Measurements from ENCODE around the gene AZGP1.
"Not testable (repeated sequence)": the region's sequence is repeated elsewhere in the genome, so short reads cannot be mapped to it uniquely, and the experiment has no call there.

Gene AZGP1

DNA sequence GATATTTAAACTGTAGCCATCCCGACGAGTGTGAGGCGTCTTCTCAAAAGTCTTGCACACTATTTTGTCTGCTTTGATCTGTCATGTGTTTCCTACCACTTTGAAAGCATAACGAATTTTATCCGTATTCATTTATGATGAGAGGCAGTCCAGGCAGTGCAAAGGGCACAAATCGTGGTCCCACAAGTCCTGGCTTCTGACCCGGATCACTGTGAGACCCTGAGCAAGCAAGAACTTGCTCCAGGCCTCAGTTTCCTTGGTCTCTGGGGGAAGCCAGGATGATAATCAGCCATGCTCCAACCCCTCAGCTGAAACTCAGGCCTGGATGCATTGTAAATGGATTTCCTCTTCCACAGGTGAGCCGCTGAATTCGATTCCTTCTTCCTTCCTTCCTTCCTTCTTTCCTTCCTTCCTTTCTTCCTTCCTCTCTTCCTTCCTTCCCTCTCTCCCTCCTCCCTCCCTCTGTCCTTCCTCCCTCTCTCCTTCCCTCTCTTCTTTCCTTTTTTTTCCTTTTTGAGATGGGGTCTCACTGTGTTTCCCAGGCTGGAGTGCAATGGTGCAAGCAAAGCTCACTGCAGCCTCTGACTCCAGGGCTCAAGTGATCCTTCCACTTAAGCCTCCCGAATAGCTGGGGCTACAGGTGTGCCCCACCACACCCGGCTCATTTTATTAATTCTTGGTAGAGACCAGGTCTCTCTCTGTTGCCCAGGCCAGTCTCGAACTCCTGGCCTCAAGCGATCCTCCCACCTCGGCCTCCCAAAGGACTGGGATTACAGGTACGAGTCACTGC lies 21.1 kb upstream of the AZGP1 start:
- Histone ChIP-seq H3K4me3 (ENCODE audit: low read length in 2 of 2) (peak overlapping the region; percentile 82 to 84), H3K36me3 (ENCODE audit: control insufficient read depth in 2 of 2, insufficient read depth in 2 of 2, low read length in 2 of 2) (no peaks in the 10 kb centered on the region), H3K27ac (ENCODE audit: low read length) (peak overlapping the region; percentile 67), H3K9me3 (ENCODE audit: control insufficient read depth in 2 of 2, low read length in 2 of 2) (no peaks in the 10 kb centered on the region), H3K9ac (ENCODE audit: low read length in 2 of 2) (peak overlapping the region; percentile 76 to 86), H3K27me3 (ENCODE audit: control insufficient read depth in 1 of 2, insufficient read depth in 2 of 2, low read length in 2 of 2) (no peaks in the 10 kb centered on the region), H3K4me1 (ENCODE audit: control insufficient read depth, insufficient read depth, low read length) (peaks cover 15% of the 10 kb centered on the region)

DNA sequence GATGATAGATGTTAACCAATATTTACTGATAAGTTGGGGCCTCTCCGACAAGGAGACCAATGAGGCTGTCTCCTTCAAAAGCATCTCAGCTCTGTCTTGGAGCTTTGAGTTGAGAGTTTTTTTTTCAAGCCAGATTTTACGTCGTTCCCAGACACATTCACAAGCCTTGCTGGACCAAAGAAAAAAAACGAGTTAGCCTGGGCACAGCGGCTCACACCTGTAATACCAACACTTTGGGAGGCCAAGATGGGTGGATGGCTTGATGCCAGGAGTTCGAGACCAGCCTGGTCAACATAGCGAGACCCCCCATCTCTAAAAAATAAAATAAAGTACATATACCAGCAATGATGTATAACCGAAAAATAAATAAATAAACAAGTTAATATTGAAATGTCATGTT lies 19.0 kb upstream of the AZGP1 start:
- H3K27ac ChIP-seq (ENCODE audit: low read length), result no peak overlapping the region
- H3K9me3 ChIP-seq (ENCODE audit: control insufficient read depth in 2 of 2, low read length in 2 of 2), result no peaks in the 10 kb centered on the region
- H3K4me1 ChIP-seq (ENCODE audit: control insufficient read depth, insufficient read depth, low read length), result peaks cover 23% of the 10 kb centered on the region
- no peaks in the 10 kb centered on the region for H3K27me3 ChIP-seq (ENCODE audit: control insufficient read depth in 1 of 2, insufficient read depth in 2 of 2, low read length in 2 of 2)
- H3K4me3 ChIP-seq (ENCODE audit: low read length in 2 of 2), result no peak overlapping the region
- H3K36me3 ChIP-seq (ENCODE audit: control insufficient read depth in 2 of 2, insufficient read depth in 2 of 2, low read length in 2 of 2), result no peaks in the 10 kb centered on the region
- no peak overlapping the region for H3K9ac ChIP-seq (ENCODE audit: low read length in 2 of 2)

DNA sequence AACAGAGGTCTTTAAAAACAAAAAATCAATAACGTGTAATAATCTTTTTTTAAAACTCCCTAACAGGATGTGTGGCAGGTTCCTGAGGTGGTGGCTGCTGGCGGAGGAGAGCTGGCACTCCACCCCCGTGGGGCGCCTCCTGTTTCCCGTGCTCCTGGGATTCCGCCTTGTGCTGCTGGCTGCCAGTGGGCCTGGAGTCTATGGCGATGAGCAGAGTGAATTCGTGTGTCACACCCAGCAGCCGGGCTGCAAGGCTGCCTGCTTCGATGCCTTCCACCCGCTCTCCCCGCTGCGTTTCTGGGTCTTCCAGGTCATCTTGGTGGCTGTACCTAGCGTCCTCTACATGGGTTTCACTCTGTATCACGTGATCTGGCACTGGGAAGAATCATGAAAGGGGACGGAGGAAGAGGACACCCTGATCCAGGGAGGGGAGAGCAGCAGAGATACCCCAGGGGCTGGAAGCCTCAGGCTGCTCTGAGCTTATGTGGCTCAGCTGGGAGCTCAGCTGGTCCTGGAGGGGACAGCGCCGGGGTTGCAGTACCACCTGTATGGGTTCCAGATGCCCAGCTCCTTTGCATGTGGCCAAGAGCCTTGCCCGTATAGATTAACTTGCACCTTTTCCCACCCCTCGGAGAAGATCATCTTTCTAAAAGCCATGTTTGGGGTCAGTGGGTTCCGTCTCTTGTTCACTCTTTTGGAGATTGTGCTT lies 16.7 kb upstream of the AZGP1 start:
- no peaks in the 10 kb centered on the region for H3K36me3 ChIP-seq (ENCODE audit: control insufficient read depth in 2 of 2, insufficient read depth in 2 of 2, low read length in 2 of 2)
- H3K9ac ChIP-seq (ENCODE audit: low read length in 2 of 2), result no peak overlapping the region
- H3K4me1 ChIP-seq (ENCODE audit: control insufficient read depth, insufficient read depth, low read length), result peaks cover 16% of the 10 kb centered on the region
- H3K9me3 ChIP-seq (ENCODE audit: control insufficient read depth in 2 of 2, low read length in 2 of 2), result no peaks in the 10 kb centered on the region
- no peak overlapping the region for H3K4me3 ChIP-seq (ENCODE audit: low read length in 2 of 2)
- no peaks in the 10 kb centered on the region for H3K27me3 ChIP-seq (ENCODE audit: control insufficient read depth in 1 of 2, insufficient read depth in 2 of 2, low read length in 2 of 2)
- H3K27ac ChIP-seq (ENCODE audit: low read length), result no peak overlapping the region

DNA sequence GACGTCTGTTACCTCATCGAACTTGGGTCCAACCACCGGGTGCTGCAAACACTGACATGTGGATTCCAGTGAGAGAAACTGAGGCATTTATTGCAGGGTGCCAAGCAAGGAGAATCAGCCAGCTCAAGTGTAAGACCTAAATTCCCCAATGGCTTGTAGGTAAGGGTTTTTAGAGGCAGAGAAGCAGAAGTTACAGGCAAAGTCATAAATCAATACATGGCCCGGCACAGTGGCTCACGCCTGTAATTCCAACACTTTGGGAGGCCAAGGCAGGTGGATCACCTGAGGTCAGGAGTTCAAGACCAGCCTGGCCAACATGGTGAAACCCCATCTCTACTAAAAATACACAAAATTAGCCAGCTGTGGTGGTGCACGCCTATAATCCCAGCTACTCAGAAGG lies 15.7 kb upstream of the AZGP1 start:
- not testable (repeated sequence) for H3K9me3 ChIP-seq (ENCODE audit: control insufficient read depth in 2 of 2, low read length in 2 of 2); H3K4me3 ChIP-seq (ENCODE audit: low read length in 2 of 2); H3K9ac ChIP-seq (ENCODE audit: low read length in 2 of 2); H3K27me3 ChIP-seq (ENCODE audit: control insufficient read depth in 1 of 2, insufficient read depth in 2 of 2, low read length in 2 of 2); H3K36me3 ChIP-seq (ENCODE audit: control insufficient read depth in 2 of 2, insufficient read depth in 2 of 2, low read length in 2 of 2); H3K27ac ChIP-seq (ENCODE audit: low read length)
- H3K4me1 ChIP-seq (ENCODE audit: control insufficient read depth, insufficient read depth, low read length), result peaks cover 13% of the 10 kb centered on the region

DNA sequence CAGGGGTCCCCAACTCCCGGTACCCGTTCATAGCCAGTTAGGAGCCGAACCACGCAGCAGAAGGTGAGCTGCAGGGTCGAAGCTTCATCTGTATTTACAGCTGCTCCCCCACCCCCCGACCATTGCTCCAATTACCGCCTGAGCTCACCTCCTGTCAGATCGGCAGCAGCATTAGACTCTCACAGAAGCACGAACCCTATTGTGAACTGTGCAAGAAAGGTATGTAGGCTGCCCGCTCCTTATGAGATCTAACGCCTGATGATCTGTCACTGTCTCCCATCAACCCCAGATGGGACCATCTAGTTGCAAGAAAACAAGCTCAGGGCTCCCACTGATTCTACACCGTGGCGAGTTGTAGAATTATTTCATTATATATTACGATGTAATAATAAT lies 14.6 kb upstream of the AZGP1 start:
- Histone ChIP-seq H3K36me3 (ENCODE audit: control insufficient read depth in 2 of 2, insufficient read depth in 2 of 2, low read length in 2 of 2) (no peaks in the 10 kb centered on the region), H3K9me3 (ENCODE audit: control insufficient read depth in 2 of 2, low read length in 2 of 2) (no peaks in the 10 kb centered on the region), H3K9ac (ENCODE audit: low read length in 2 of 2) (peak overlapping the region; percentile 29 to 42), H3K4me1 (ENCODE audit: control insufficient read depth, insufficient read depth, low read length) (peaks cover 13% of the 10 kb centered on the region), H3K27me3 (ENCODE audit: control insufficient read depth in 1 of 2, insufficient read depth in 2 of 2, low read length in 2 of 2) (peaks cover 0 to 3% of the 10 kb centered on the region in 2 donors), H3K27ac (ENCODE audit: low read length) (no peak overlapping the region), H3K4me3 (ENCODE audit: low read length in 2 of 2) (peak overlapping the region; percentile 12 to 59)

DNA sequence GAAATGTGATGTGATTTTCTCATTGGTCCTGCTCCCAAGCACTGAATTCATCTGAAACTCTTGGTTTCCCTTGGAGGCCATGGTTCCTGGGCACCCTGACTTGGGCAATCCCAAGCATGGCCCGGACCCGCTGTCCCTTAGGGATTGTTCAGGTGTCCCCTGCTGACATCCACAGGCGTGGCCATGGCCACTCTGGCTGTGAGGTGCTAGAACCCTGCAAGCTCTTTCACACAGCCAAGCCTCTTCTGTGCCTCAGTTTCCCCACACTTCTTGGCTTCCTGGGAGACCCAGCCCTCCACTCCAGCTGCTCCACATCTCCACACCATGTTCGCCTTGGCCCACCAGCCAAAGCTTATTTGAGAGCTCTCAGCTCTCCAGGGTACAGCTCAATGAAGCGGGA lies 12.0 kb upstream of the AZGP1 start:
- H3K4me3 ChIP-seq (ENCODE audit: low read length in 2 of 2), result no peak overlapping the region
- H3K9ac ChIP-seq (ENCODE audit: low read length in 2 of 2), result no peak overlapping the region
- peaks cover 8% of the 10 kb centered on the region for H3K4me1 ChIP-seq (ENCODE audit: control insufficient read depth, insufficient read depth, low read length)
- H3K27me3 ChIP-seq (ENCODE audit: control insufficient read depth in 1 of 2, insufficient read depth in 2 of 2, low read length in 2 of 2), result peaks cover 0 to 3% of the 10 kb centered on the region in 2 donors
- H3K36me3 ChIP-seq (ENCODE audit: control insufficient read depth in 2 of 2, insufficient read depth in 2 of 2, low read length in 2 of 2), result no peaks in the 10 kb centered on the region
- no peak overlapping the region for H3K27ac ChIP-seq (ENCODE audit: low read length)
- H3K9me3 ChIP-seq (ENCODE audit: control insufficient read depth in 2 of 2, low read length in 2 of 2), result no peaks in the 10 kb centered on the region

DNA sequence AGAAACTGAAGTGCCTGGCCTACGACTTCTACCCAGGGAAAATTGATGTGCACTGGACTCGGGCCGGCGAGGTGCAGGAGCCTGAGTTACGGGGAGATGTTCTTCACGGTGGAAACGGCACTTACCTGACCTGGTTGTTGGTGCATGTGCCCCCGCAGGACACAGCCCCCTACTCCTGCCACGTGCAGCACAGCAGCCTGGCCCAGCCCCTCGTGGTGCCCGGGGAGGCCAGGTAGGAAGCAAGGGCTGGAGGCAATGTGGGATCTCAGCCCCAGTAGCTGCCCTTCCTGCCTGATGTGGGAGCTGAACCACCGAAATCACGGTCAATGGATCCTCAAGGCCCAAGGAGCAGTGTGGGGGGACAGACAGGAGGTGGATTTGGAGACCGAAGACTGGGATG lies 11.5 kb upstream of the AZGP1 start:
- H3K4me1 ChIP-seq (ENCODE audit: control insufficient read depth, insufficient read depth, low read length); H3K4me3 ChIP-seq (ENCODE audit: low read length in 2 of 2); H3K9me3 ChIP-seq (ENCODE audit: control insufficient read depth in 2 of 2, low read length in 2 of 2); H3K27me3 ChIP-seq (ENCODE audit: control insufficient read depth in 1 of 2, insufficient read depth in 2 of 2, low read length in 2 of 2); H3K36me3 ChIP-seq (ENCODE audit: control insufficient read depth in 2 of 2, insufficient read depth in 2 of 2, low read length in 2 of 2); H3K27ac ChIP-seq (ENCODE audit: low read length); H3K9ac ChIP-seq (ENCODE audit: low read length in 2 of 2): not testable (repeated sequence)

DNA sequence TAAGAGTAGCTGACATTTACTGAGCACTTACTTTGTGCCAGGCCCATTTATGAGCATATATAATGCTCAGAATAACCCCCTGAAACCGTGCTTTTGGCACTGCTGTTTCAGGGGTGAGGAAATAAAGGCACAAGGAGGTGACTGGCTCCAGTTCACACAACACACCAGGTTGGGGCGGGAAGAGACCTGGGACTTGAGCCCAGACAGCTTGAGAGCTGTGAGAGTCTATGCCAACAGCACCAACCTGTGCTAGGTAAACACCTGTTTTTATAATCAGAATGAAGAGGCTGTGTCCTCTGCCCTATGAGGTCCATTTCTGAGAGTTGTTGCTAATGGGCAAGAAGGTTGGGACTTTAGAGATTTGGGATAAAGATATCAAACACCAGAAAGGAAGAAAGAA lies 8.8 kb upstream of the AZGP1 start:
- H3K27ac ChIP-seq (ENCODE audit: low read length), result no peak overlapping the region
- H3K4me3 ChIP-seq (ENCODE audit: low read length in 2 of 2), result no peak overlapping the region
- no peaks in the 10 kb centered on the region for H3K9me3 ChIP-seq (ENCODE audit: control insufficient read depth in 2 of 2, low read length in 2 of 2)
- H3K9ac ChIP-seq (ENCODE audit: low read length in 2 of 2), result no peak overlapping the region
- H3K4me1 ChIP-seq (ENCODE audit: control insufficient read depth, insufficient read depth, low read length), result no peaks in the 10 kb centered on the region
- no peaks in the 10 kb centered on the region for H3K36me3 ChIP-seq (ENCODE audit: control insufficient read depth in 2 of 2, insufficient read depth in 2 of 2, low read length in 2 of 2)
- H3K27me3 ChIP-seq (ENCODE audit: control insufficient read depth in 1 of 2, insufficient read depth in 2 of 2, low read length in 2 of 2), result peaks cover 0 to 3% of the 10 kb centered on the region in 2 donors

DNA sequence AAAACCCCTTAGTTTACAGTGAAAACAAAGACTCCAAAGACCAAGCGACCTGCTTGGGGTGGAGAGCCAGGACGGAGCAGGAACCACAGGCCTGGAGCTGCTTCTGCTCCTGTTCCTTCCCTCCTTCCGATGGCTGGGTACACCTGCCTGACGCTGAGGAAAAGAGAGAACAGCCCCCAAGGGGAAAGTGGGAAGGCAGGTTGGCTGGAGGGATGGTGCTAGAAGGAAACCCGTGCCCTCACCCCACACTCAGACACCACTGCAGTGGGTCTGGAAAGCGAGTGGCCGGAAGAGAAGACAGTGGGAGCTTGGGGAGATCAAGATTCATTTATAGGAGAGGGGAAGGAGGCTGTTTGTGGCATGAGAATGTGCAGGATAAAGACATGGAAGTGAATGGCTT lies 5.2 kb upstream of the AZGP1 start:
- H3K36me3 ChIP-seq (ENCODE audit: control insufficient read depth in 2 of 2, insufficient read depth in 2 of 2, low read length in 2 of 2); H3K4me1 ChIP-seq (ENCODE audit: control insufficient read depth, insufficient read depth, low read length); H3K4me3 ChIP-seq (ENCODE audit: low read length in 2 of 2); H3K27me3 ChIP-seq (ENCODE audit: control insufficient read depth in 1 of 2, insufficient read depth in 2 of 2, low read length in 2 of 2); H3K9me3 ChIP-seq (ENCODE audit: control insufficient read depth in 2 of 2, low read length in 2 of 2); H3K27ac ChIP-seq (ENCODE audit: low read length); H3K9ac ChIP-seq (ENCODE audit: low read length in 2 of 2): not testable (repeated sequence)

DNA sequence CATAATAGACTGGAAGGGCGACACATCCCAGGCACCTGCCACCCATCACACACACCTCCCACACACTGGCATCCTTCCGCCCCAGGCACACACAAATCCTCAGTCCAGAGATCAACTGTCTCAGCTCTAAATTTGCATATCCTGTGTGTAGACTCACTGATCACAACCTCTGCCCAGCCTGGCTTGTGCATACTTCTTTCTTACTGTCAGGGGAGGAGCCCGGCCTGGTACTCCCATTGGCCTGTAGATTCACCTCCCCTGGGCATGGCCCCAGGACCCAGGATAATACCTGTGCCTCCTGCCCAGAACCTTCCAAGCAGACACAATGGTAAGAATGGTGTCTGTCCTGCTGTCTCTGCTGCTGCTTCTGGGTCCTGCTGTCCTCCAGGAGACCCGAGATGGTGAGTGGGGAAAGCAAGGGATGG lies 4.6 kb upstream of the AZGP1 start:
- H3K36me3 ChIP-seq (ENCODE audit: control insufficient read depth in 2 of 2, insufficient read depth in 2 of 2, low read length in 2 of 2); H3K27ac ChIP-seq (ENCODE audit: low read length); H3K4me1 ChIP-seq (ENCODE audit: control insufficient read depth, insufficient read depth, low read length); H3K4me3 ChIP-seq (ENCODE audit: low read length in 2 of 2); H3K27me3 ChIP-seq (ENCODE audit: control insufficient read depth in 1 of 2, insufficient read depth in 2 of 2, low read length in 2 of 2); H3K9ac ChIP-seq (ENCODE audit: low read length in 2 of 2); H3K9me3 ChIP-seq (ENCODE audit: control insufficient read depth in 2 of 2, low read length in 2 of 2): not testable (repeated sequence)

DNA sequence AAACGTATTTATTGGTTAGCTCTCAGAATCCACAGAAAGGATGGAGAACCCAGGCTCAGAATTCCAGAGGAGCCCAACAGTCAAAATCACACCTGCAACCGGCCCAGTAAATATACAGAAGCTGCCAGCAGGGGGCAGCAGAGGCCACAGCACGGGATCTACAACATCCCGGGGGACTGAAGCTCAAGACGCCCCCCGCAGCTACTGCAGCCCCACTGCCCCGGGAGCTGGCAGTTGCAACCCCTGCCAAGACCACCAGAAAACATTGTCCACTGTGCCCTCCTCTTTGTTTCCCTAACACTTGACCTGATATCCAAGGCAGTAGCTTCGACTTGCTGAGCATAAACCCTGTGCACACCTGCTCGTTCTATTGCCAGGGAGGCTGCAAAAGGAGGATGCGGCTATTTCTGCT lies 4.0 kb upstream of the AZGP1 start:
- not testable (repeated sequence) for H3K27me3 ChIP-seq (ENCODE audit: control insufficient read depth in 1 of 2, insufficient read depth in 2 of 2, low read length in 2 of 2); H3K27ac ChIP-seq (ENCODE audit: low read length); H3K4me1 ChIP-seq (ENCODE audit: control insufficient read depth, insufficient read depth, low read length); H3K9ac ChIP-seq (ENCODE audit: low read length in 2 of 2); H3K9me3 ChIP-seq (ENCODE audit: control insufficient read depth in 2 of 2, low read length in 2 of 2); H3K36me3 ChIP-seq (ENCODE audit: control insufficient read depth in 2 of 2, insufficient read depth in 2 of 2, low read length in 2 of 2); H3K4me3 ChIP-seq (ENCODE audit: low read length in 2 of 2)

Data from stomach smooth muscle (tissue), 2 donors.